GM23338 (cell line): Measurements from ENCODE around the gene MYLK2.

Experiments
- EZH2 ChIP-seq: fragments of 200-600 bp; sonication (generic); IDR thresholded peaks from one replicate; pipeline ENCODE4 v1.8.0; 2017; ENCODE audit warnings: antibody characterized with exemption, mild to moderate bottlenecking, low read depth; ENCODE audit not compliant: unreplicated experiment
- EZH2phosphoT487 ChIP-seq: fragments of 200-600 bp; sonication (generic); IDR thresholded peaks from one replicate; pipeline ENCODE4 v1.8.1; 2018; ENCODE audit warnings: antibody characterized with exemption; ENCODE audit not compliant: unreplicated experiment
- POLR2AphosphoS5 ChIP-seq: IDR thresholded peaks from 2 replicates; pipeline ENCODE4 v1.6.1; 2016; ENCODE audit warnings: antibody characterized with exemption, low read depth
- TF ChIP-seq, protein P1 (sequence below), 2 experiments: fragments of 200-600 bp in 1 of 2; sonication (generic) in 1 of 2; conservative IDR thresholded peaks; 2 replicates each; pipeline versions ENCODE4 v1.5.1 to v1.6.1; 2016 to 2017; ENCODE audit warnings: antibody characterized with exemption in 2 of 2, low read depth in 2 of 2, mild to moderate bottlenecking in 2 of 2, moderate library complexity in 1 of 2
- TF ChIP-seq, protein P2 (sequence below): IDR thresholded peaks from one replicate; pipeline ENCODE4 v1.6.1; 2018; ENCODE audit warnings: antibody characterized with exemption; ENCODE audit not compliant: unreplicated experiment

DNA sequence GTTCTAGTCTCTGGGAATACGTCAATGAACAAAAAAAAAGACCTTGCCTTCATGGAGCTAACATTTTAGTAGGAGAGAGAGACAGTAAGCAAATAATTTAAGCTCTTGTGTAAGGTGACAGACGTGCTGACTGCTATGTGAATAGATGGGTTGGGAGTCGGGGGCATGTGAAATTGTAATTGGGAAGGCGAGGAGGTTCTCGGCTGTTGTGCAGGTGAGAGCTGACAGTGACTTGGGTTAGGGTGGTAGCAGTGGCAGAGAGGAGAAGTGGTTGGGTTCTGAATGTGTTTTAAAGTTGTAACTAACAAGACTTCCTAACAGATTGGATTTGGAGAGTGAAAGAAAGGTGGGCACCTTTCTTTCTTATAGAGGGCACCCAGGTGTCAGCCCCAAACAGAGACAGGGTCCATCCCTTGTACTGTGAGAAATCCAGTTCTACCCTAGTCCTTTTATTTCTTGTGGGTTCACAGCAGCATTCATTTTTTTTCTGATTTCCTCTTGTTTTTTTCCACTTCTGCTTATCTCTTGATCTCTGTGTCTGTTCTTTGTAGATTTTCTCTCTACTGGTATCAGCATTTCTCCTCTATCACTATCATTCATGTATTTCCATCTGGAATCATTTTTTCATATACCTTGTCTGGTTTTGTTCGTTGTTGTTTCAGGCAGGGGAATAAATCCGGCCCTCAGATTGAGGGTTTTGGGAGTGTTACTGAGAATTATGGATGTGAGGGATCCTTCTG, 15.4 kb upstream of the MYLK2 start:
- TF ChIP-seq, protein P1, sequence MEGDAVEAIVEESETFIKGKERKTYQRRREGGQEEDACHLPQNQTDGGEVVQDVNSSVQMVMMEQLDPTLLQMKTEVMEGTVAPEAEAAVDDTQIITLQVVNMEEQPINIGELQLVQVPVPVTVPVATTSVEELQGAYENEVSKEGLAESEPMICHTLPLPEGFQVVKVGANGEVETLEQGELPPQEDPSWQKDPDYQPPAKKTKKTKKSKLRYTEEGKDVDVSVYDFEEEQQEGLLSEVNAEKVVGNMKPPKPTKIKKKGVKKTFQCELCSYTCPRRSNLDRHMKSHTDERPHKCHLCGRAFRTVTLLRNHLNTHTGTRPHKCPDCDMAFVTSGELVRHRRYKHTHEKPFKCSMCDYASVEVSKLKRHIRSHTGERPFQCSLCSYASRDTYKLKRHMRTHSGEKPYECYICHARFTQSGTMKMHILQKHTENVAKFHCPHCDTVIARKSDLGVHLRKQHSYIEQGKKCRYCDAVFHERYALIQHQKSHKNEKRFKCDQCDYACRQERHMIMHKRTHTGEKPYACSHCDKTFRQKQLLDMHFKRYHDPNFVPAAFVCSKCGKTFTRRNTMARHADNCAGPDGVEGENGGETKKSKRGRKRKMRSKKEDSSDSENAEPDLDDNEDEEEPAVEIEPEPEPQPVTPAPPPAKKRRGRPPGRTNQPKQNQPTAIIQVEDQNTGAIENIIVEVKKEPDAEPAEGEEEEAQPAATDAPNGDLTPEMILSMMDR (conservative IDR thresholded peaks at IDR 0.05; ENCODE audit: low read depth in 2 of 2) = no peak
- TF ChIP-seq POLR2AphosphoS5 (no peak), EZH2phosphoT487 (no peak), EZH2 (no peak)
- TF ChIP-seq, protein P2, sequence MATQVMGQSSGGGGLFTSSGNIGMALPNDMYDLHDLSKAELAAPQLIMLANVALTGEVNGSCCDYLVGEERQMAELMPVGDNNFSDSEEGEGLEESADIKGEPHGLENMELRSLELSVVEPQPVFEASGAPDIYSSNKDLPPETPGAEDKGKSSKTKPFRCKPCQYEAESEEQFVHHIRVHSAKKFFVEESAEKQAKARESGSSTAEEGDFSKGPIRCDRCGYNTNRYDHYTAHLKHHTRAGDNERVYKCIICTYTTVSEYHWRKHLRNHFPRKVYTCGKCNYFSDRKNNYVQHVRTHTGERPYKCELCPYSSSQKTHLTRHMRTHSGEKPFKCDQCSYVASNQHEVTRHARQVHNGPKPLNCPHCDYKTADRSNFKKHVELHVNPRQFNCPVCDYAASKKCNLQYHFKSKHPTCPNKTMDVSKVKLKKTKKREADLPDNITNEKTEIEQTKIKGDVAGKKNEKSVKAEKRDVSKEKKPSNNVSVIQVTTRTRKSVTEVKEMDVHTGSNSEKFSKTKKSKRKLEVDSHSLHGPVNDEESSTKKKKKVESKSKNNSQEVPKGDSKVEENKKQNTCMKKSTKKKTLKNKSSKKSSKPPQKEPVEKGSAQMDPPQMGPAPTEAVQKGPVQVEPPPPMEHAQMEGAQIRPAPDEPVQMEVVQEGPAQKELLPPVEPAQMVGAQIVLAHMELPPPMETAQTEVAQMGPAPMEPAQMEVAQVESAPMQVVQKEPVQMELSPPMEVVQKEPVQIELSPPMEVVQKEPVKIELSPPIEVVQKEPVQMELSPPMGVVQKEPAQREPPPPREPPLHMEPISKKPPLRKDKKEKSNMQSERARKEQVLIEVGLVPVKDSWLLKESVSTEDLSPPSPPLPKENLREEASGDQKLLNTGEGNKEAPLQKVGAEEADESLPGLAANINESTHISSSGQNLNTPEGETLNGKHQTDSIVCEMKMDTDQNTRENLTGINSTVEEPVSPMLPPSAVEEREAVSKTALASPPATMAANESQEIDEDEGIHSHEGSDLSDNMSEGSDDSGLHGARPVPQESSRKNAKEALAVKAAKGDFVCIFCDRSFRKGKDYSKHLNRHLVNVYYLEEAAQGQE = no peak
